B cell (primary cell): ENCODE measurements around the gene SMIM35.

Experiments
- EZH2 ChIP-seq: IDR thresholded peaks from 2 replicates; pipeline ENCODE4 v1.6.1; 2012; ENCODE audit warnings: borderline replicate concordance, low read depth, mild to moderate bottlenecking, moderate library complexity, low read length; ENCODE audit not compliant: insufficient read depth, poor library complexity, severe bottlenecking
- TF ChIP-seq, protein P1 (sequence below): fragments of 200-600 bp; IDR thresholded peaks from one replicate; pipeline ENCODE4 v1.8.0; 2022; ENCODE audit warnings: antibody characterized with exemption, mild to moderate bottlenecking

DNA sequence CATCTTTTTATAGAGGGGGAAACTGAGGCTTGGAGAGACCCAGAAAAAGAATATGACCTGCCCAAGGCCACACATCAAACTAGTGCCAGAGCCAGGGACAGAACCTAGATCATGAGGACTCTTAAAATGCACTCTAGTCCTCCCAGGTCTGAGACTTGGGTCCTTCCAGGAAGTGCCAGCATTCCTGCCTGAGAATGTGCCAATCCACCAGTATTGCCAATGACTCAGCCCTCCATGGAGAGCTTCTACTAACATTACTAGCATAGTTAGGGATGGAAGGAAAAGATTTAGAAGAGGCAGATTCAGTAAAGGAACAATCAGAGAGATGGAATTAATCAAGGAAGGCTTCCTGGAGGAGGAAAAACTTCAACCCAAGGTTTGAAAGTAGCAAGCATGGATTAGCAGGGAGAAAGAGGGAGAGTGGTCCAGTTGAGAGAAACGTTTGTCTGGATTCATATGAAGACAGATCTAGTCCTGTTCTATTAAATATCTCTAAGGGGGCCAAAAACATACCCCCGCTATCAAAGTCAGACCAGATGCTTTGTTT is 20.1 kb upstream of the SMIM35 start:
- TF ChIP-seq, protein P1, sequence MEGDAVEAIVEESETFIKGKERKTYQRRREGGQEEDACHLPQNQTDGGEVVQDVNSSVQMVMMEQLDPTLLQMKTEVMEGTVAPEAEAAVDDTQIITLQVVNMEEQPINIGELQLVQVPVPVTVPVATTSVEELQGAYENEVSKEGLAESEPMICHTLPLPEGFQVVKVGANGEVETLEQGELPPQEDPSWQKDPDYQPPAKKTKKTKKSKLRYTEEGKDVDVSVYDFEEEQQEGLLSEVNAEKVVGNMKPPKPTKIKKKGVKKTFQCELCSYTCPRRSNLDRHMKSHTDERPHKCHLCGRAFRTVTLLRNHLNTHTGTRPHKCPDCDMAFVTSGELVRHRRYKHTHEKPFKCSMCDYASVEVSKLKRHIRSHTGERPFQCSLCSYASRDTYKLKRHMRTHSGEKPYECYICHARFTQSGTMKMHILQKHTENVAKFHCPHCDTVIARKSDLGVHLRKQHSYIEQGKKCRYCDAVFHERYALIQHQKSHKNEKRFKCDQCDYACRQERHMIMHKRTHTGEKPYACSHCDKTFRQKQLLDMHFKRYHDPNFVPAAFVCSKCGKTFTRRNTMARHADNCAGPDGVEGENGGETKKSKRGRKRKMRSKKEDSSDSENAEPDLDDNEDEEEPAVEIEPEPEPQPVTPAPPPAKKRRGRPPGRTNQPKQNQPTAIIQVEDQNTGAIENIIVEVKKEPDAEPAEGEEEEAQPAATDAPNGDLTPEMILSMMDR: no peak
- TF ChIP-seq EZH2: no peak
